ENCODE data around the gene FABP7.

GRCh38 chr6:122772724-122773415 lies 6.6 kb upstream of the FABP7 start:
- TF ChIP-seq POLR2A (IDR thresholded peaks at IDR 0.05) (no peak), POLR2AphosphoS5 (IDR thresholded peaks at IDR 0.05) (no peak), CTCF (IDR thresholded peaks at IDR 0.05) (no peak)
